Posterior cingulate gyrus (tissue), 11 donors: Measurements from ENCODE around the gene BRSK1.

Source experiments
- DNase-seq, 10 donors: peaks; one replicate each; pipeline versions ENCODE4 v3.0.0 to v3.0.0-alpha.2; 2020 to 2021; ENCODE audit warnings: mixed read lengths in 3 of 10
- intact Hi-C: fragments of 100-400 bp; cut with DNase I; formaldehyde crosslinking; loops from one replicate; pipeline ENCODE4 v1.15.1; 2023

The BRSK1 gene

GRCh38 chr19:55269299-55269698, 14.5 kb upstream of the BRSK1 start:
- peak in 3 of 10 donors; percentile 43 to 87 (median 50) for DNase-seq
- intact Hi-C loops, result no loop called here

GRCh38 chr19:55270172-55270942, 13.4 kb upstream of the BRSK1 start:
- intact Hi-C loops, result no loop called here
- peak in 1 of 10 donors; percentile 63 for DNase-seq

- intact Hi-C loops, result no loop called here
- DNase-seq, result peak in 1 of 10 donors; percentile 80
These were observed 11.7 kb upstream of the BRSK1 start for GRCh38 chr19:55272142-55272541.

DNA sequence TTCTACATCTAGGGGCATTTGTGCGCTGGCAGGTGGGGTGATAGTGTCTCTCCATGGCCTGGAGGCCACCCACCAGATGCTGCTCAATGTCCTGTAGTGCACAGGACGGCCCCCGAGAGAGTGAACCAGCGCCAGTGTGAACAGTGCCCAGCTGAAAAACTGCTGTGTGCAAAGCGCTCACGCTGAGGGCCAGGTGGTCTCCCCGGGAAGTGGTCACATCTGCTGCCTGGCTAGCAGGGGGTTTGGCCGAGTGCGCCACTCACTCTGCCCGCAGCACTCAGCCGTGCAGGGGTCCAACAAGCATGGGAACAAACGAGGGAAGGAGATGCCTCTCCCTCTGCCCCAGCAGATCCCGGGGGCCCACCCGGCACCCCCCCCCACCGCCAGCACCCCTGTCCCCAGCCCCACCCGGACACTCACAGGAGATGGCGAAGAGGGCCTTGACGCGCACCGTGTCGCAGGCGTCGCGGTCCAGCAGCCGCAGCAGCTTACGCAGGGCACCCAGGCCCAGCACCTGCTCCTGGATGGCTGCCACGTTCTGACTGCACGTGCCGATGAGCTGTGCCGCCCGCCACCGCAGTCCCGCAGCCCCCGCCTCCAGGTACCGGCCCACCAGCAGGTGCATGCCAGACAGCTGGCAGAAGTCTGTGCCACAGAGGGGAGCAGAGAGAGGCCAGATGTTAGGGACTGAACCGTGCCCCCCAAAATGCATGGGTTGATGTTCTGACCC, 9.7 kb upstream of the BRSK1 start:
- DNase-seq, result peak in 1 of 10 donors; percentile 80

DNA sequence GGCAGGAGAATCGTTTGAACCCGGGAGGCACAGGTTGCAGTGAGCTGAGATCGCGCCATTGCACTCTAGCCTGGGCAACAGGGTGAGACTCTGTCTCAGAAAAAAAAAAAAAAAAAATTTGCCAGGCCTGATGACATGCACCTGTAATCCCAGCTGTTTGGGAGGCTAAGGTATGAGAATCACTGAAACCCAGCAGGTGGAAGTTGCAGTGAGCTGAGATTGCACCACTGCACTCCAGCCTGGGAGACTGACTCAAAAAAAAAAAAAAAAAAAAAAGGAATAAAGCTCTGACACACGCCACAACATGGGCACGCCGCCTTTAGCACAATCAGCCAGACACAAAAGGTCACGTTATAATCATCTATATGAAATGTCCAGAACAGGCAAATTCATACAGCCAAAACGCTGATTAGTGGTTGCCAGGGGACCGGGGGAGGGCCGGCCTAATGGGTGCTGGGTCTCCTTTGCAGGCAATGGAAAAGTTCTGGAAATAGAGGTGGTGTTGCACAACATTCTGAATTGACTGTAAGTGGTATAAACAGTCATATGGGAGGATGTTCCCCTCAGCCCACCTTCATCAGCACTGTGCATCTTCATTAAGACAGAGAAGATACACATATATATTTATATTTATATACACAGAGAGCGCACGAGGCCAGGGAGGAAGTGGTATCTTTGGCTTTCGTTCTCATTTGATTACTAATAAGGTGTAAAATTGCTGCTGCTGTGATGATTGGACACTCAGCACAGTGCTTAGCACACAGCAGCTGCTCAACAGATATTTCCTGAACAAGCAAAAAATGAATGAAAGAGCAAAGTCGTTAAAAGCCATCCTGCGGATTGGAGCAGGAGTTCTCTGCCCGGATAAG, 7.7 kb upstream of the BRSK1 start:
- DNase-seq, result peak in 1 of 10 donors; percentile 18
- intact Hi-C loops, result no loop called here

More for the DNA sequence above, 9.7 kb upstream of the BRSK1 start:
- intact Hi-C loops, result no loop called here

GRCh38 chr19:55276720-55277430, 6.9 kb upstream of the BRSK1 start:
- intact Hi-C loops, result no loop called here
- peak in 1 of 10 donors; percentile 59 for DNase-seq

DNA sequence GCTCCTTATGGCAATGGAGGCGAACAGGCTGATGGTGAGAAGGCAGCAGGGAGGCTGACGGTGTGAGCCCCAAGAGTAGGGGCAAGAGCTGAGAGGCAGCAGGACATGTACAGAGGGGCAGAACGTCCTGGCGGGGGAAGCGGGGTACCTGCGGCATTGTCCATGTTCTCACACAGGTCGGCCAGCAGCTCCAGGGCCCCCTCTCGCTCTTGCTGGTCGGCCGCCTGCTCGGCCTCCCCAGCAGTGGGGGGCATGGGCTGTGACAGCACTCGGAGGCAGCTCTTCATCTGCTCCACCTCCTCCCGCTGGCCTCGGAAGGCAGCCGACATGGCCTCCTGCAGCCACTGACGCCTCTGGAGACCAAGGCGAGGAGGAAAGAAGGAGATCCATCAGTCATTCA, 6.3 kb upstream of the BRSK1 start:
- intact Hi-C loops, result no loop called here
- DNase-seq, result peak in 1 of 10 donors; percentile 44

DNA sequence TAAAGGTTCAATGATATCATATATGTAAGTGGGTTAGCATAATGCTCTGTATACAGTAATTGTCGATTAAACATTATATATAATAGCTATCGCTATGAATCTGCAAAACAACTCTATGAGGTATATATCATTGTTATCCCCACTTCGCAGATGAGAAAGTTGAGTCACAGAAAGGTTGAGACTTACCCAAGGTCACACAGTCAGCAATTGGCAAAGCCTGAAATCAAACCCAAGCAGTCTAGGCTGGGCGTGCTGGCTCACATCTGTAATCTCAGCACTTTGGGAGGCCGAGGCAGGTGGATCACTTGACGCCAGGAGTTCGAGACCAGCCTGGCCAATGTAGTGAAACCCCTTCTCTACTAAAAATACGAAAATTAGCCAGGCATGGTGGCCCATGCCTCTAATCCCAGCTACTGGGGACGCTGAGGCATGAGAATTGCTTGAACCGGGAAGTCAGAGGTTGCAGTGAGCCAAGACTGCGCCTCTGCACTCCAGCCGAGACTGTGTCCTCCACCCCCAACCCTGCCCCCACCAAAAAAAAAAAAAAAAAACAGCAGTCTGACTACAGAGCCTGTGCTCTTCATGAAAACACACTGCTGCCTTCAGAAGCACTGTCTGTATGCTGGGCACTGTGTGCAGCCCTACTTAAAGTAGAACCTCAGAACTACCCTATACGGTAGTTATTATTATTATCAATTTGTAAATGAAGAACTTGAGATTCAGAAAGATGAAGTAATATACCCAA, 5.2 kb upstream of the BRSK1 start:
- intact Hi-C loops, result loop anchor here (1.0 kb wide), 1 partner anchor 21 kb away; no protein-coding TSS in a partner anchor
- DNase-seq, result peak in 1 of 10 donors; percentile 36

DNA sequence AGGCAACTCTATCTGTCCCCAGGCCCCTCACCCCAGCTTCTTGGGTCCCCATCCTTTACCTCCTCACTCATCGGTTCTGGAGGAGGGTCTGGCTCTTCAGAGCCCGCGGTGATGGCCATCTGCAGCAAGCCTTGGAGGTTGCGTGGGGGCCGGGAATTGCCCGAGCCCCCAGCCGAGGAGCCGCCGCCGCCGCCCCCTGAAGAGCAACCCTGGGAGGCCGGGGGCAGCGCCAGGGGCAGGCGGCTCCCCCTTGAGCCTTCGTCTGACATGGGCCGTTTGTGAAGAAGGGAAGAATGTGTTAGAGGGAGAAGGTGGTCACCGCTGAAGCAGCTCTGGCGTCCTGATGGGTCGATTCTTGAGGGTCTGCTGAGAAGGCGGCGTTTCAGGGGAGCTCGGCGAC, 4.5 kb upstream of the BRSK1 start:
- intact Hi-C loops, result loop anchor here (1.0 kb wide), 1 partner anchor 22 kb away; no protein-coding TSS in a partner anchor
- peak in 1 of 10 donors; percentile 46 for DNase-seq

DNA sequence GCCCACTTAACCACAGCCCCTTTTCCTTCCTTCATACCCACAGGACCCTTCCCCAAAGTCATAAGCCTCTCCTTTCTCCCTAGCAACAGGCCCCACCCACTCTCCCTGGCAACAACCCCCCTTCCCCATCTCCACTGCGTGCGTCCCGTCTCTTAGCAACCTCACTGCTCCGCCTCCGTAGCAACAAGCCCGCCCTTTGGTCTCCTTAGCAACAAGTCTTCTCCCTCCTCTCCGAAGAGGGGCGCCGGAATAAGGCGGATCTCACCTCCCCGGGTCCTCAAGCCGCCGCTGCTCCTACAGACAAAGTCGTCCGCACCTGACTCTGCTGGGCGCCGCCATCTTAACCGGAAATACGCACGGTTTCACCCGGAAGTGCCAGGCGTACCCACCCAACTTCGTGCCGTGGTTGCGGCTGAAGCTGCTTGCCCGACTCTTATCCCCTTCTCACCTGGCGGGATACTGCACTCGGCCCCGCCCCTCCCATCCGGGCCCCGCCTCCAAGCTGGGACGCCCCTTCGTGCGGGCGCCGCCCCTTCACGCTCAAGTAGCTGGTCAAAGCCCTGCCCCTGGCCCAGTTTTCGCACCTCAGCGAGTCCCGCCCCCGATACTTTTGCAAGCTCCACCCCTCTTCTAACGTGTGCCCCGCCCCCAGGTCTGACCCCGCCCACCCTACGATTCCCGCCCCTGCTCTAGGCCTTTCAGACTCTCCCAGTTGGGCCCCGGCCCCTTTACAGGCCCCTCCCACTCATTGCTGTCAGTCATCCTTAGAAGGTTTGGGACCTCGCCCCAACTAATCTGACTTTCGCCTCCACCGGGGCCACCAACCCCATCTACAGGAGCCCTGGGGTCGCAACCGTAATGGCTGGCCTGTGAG, 3.8 kb upstream of the BRSK1 start, which contains the start of gene HSPBP1:
Gene HSPBP1, minus strand, starts transcription at position 341 of the 874 bp plus-strand sequence. CDS start 502 bp downstream, outside the sequence.
- intact Hi-C loops, result loop anchor here (1.0 kb wide), 1 partner anchor 23 kb away; no protein-coding TSS in a partner anchor
- peak; percentile 86 to 99 (median 92) for DNase-seq

DNA sequence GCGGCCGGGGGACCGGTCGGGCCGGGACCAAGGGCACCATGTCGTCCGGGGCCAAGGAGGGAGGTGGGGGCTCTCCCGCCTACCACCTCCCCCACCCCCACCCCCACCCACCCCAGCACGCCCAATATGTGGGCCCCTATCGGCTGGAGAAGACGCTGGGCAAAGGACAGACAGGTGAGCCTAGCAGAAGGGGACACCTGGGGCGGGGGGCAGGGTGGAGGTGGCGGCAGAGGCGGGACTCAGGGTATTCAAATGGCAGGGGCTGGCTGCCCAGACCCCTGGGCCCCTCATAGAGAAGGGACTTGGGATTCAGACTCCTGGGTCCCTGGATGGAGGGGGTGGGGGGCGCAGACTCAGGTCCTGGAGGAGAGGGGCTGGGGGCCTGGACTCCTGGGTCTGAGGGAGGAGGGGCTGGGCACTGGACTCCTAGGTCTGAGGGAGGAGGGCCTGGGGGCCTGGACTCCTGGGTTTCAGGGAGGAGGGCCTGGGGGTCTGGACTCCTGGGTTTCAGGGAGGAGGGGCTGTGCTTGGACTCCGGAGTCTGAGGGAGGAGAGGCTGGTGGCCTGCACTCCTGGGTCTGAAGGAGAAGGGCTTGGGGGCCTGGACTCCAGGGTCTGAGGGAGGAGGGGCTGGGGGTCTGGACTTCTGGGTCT, 735 bp downstream of the BRSK1 start:
- DNase-seq, result peak in 1 of 10 donors; percentile 67
- intact Hi-C loops, result no loop called here

GRCh38 chr19:55285229-55285890, 1.6 kb downstream of the BRSK1 start:
- intact Hi-C loops, result no loop called here
- DNase-seq, result peak in 8 of 10 donors; percentile 32 to 92 (median 47)

DNA sequence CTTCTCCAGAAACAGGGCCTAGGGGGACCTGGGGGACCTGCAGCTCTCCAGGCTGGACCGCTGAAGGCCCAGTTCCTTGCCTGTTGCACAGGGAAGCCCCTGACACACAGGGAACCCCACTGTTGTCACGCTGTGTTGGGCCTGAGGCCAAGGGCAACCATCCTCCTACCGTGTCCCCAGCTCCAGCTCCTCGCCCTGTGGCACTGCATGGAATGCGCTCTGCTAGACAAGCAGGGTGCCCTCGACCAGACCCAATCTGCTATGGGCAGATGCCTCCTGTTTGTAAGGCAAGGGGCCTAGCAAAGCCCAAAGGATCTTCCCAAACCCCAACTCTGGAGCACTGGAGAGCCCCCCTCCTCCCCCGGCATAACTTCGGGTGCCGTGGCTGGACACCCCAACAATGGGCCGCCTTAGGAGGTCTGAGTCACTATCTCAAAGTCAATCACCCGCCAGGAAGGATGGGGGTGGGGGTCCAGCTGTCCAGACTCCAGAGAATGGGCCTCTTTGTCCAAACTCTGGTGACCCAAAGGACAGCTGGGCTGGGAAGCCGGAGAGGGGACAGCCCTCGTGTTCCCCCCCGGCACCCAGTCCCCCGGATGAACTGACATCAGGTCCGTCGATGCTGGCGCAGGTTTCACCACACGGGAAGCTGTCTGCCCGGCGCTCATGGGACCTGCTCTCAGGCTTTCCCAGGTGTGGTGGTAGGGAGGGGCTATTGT, 3.7 kb downstream of the BRSK1 start:
- peak; percentile 68 to 99 (median 88) for DNase-seq

DNA sequence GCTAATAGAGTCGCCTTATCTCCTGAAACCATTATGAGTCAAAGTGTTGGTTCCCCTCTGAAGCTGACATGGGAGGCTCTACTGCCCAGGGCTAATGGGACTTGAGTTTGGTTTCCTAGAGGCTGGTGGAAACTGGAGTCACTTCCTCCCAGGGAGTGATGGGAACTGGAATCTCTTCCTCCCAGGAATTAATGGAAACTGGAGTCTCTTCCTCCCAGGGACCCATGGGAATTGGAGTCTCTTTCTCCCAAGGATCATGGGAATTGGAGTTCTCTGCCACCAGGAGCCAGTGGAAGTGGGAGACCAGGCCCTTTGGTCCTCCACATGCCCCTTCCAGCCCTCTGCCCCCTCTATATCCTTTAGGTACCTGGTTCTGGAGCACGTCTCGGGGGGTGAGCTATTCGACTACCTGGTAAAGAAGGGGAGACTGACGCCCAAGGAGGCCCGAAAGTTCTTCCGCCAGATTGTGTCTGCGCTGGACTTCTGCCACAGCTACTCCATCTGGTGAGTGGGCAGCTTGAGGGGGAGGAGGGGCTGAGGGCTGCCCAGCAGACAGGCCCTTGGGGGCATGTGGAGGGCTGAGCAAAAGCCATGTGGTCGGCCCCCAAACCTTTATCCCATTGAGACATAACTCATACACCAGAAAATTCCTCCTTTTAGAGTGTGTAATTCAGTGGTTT, 5.5 kb downstream of the BRSK1 start:
- peak in 2 of 10 donors; percentile 45 to 76 for DNase-seq
- intact Hi-C loops, result no loop called here

More for the DNA sequence above, 3.7 kb downstream of the BRSK1 start:
- intact Hi-C loops, result no loop called here

- intact Hi-C loops, result no loop called here
- DNase-seq, result no peak
These were observed 13.5 kb downstream of the BRSK1 start for GRCh38 chr19:55297267-55297666.

GRCh38 chr19:55299991-55300390, 16.2 kb downstream of the BRSK1 start:
- intact Hi-C loops, result loop anchor here (5.0 kb wide), 2 partner anchors 37 to 82 kb away; partner anchors contain the start of genes KMT5C and TMEM238
- no peak for DNase-seq
